H1 (cell line): ENCODE measurements around the gene SNX6.
"Not testable (repeated sequence)": the region's sequence is repeated elsewhere in the genome, so short reads cannot be mapped to it uniquely, and the experiment has no call there.

ENCODE experiments used
- CBX5 ChIP-seq: fragments of 300-800, 300-1000 bp; sonication (generic); IDR thresholded peaks from 2 replicates; pipeline ENCODE4 v1.7.1; 2016; ENCODE audit warnings: antibody characterized with exemption, low read length, low read depth
- CHD2 ChIP-seq: IDR thresholded peaks from 2 replicates; pipeline ENCODE4 v1.6.1; 2012; ENCODE audit warnings: low read length, improper control_type of control experiment
- EZH2 ChIP-seq: fragments of 200-600 bp; sonication (generic); IDR thresholded peaks from 2 replicates; pipeline ENCODE4 v1.7.1; 2012; ENCODE audit warnings: low read depth, mild to moderate bottlenecking, moderate library complexity, low read length, inconsistent platforms; ENCODE audit not compliant: severe bottlenecking
- KDM1A ChIP-seq: fragments of 200-600, 300-600 bp; sonication (generic); IDR thresholded peaks from 2 replicates; pipeline ENCODE4 v1.7.1; 2016; ENCODE audit warnings: mild to moderate bottlenecking, low read length, borderline replicate concordance
- POLR2A ChIP-seq, 2 experiments: IDR thresholded peaks; 1 replicate in 1 of 2; 2 replicates in 1 of 2; pipeline ENCODE4 v1.6.1; 2011; ENCODE audit warnings: low read depth in 2 of 2, low read length in 2 of 2, mild to moderate bottlenecking in 2 of 2; ENCODE audit errors: control extremely low read depth in 1 of 2
- RFX5 ChIP-seq: IDR thresholded peaks from 2 replicates; pipeline ENCODE4 v1.6.1; 2011; ENCODE audit warnings: low read depth, low read length, improper control_type of control experiment, borderline replicate concordance
- SP4 ChIP-seq: IDR thresholded peaks from 2 replicates; pipeline ENCODE4 v1.6.1; 2012; ENCODE audit warnings: low read length, inconsistent platforms
- TAF1 ChIP-seq: IDR thresholded peaks from 2 replicates; pipeline ENCODE4 v1.6.1; 2011; ENCODE audit warnings: mild to moderate bottlenecking, low read depth, low read length
- TBP ChIP-seq: IDR thresholded peaks from 2 replicates; pipeline ENCODE4 v1.6.1; 2011; ENCODE audit warnings: low read depth, low read length, improper control_type of control experiment
- ZNF274 ChIP-seq: IDR thresholded peaks from 2 replicates; pipeline ENCODE4 v1.7.0; 2012; ENCODE audit warnings: low read length, borderline replicate concordance; ENCODE audit errors: extremely low read depth
- TF ChIP-seq, protein P1 (sequence below), 3 experiments: IDR thresholded peaks; 1 replicate in 2 of 3; 2 replicates in 1 of 3; pipeline versions ENCODE4 v1.5.1 to v1.6.1; 2011; ENCODE audit warnings: low read length in 3 of 3, mild to moderate bottlenecking in 3 of 3, inconsistent platforms in 2 of 3, low read depth in 1 of 3, moderate library complexity in 1 of 3; ENCODE audit not compliant: insufficient read depth in 1 of 3; ENCODE audit errors: control extremely low read depth in 1 of 3
- TF ChIP-seq, protein P2 (sequence below): IDR thresholded peaks from 2 replicates; pipeline ENCODE4 v1.6.1; 2012; ENCODE audit warnings: low read length, inconsistent platforms

DNA sequence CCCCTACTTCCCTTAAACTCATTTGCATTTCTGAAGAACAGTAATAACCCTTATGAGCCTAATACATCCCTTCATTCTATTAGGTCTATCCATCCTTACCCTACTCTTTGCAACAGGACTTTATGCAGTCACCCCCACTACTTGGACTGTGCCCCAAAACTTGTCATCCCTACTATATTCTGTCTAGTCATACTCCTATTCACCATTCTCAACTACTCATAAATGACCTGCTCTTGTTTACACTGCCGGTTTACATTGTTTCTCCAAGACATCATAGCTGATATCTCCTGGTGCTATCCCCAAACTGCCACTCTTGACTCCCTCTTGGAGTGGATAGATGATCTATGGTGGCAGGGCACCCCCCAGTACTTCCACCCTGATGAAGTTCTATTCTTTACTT lies 22.4 kb upstream of the SNX6 start:
- TF ChIP-seq, protein P1, sequence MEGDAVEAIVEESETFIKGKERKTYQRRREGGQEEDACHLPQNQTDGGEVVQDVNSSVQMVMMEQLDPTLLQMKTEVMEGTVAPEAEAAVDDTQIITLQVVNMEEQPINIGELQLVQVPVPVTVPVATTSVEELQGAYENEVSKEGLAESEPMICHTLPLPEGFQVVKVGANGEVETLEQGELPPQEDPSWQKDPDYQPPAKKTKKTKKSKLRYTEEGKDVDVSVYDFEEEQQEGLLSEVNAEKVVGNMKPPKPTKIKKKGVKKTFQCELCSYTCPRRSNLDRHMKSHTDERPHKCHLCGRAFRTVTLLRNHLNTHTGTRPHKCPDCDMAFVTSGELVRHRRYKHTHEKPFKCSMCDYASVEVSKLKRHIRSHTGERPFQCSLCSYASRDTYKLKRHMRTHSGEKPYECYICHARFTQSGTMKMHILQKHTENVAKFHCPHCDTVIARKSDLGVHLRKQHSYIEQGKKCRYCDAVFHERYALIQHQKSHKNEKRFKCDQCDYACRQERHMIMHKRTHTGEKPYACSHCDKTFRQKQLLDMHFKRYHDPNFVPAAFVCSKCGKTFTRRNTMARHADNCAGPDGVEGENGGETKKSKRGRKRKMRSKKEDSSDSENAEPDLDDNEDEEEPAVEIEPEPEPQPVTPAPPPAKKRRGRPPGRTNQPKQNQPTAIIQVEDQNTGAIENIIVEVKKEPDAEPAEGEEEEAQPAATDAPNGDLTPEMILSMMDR (IDR thresholded peaks at IDR 0.05; ENCODE audit: control extremely low read depth in 1 of 3, insufficient read depth in 1 of 3, low read depth in 1 of 3, low read length in 3 of 3): not testable (repeated sequence)
- TF ChIP-seq, protein P2, sequence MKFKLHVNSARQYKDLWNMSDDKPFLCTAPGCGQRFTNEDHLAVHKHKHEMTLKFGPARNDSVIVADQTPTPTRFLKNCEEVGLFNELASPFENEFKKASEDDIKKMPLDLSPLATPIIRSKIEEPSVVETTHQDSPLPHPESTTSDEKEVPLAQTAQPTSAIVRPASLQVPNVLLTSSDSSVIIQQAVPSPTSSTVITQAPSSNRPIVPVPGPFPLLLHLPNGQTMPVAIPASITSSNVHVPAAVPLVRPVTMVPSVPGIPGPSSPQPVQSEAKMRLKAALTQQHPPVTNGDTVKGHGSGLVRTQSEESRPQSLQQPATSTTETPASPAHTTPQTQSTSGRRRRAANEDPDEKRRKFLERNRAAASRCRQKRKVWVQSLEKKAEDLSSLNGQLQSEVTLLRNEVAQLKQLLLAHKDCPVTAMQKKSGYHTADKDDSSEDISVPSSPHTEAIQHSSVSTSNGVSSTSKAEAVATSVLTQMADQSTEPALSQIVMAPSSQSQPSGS: not testable (repeated sequence)
- TF ChIP-seq CBX5; RFX5; SP4; KDM1A; TBP; TAF1; ZNF274; POLR2A (IDR thresholded peaks at IDR 0.05; ENCODE audit: control extremely low read depth in 1 of 2, low read depth in 2 of 2, low read length in 2 of 2); CHD2; EZH2: not testable (repeated sequence)
